Vagina (tissue), 2 donors: ENCODE data around the gene LINC01488.

Experiments used
- CTCF ChIP-seq, 3 experiments: fragments of 450-650 bp in 2 of 3; fragments of 200-600 bp in 1 of 3; sonication (generic) in 1 of 3; IDR thresholded peaks; one replicate each; pipeline ENCODE4 v1.5.1; 2017 to 2019; ENCODE audit warnings: antibody characterized with exemption in 3 of 3, mild to moderate bottlenecking in 2 of 3, moderate library complexity in 2 of 3
- POLR2A ChIP-seq, 2 donors: fragments of 450-650 bp; IDR thresholded peaks; one replicate each; pipeline ENCODE4 v1.6.1; 2017; ENCODE audit warnings: antibody characterized with exemption in 2 of 2, mild to moderate bottlenecking in 2 of 2, moderate library complexity in 2 of 2
- POLR2AphosphoS5 ChIP-seq, 2 donors: sonication (generic); formaldehyde crosslinking; IDR thresholded peaks; one replicate each; pipeline ENCODE4 v1.9.0; 2017; ENCODE audit warnings: antibody characterized with exemption in 2 of 2, mild to moderate bottlenecking in 2 of 2, low read depth in 1 of 2; ENCODE audit not compliant: insufficient read depth in 1 of 2

- no peak for TF ChIP-seq CTCF (IDR thresholded peaks at IDR 0.05)
- TF ChIP-seq POLR2AphosphoS5 (IDR thresholded peaks at IDR 0.05; ENCODE audit: insufficient read depth in 1 of 2, low read depth in 1 of 2), result no peak
- TF ChIP-seq POLR2A (IDR thresholded peaks at IDR 0.05), result no peak
Measured at GRCh38 chr11:69511358-69512055, 30.0 kb downstream of the LINC01488 start.
